ENCODE results near the gene SKOR1.

DNA sequence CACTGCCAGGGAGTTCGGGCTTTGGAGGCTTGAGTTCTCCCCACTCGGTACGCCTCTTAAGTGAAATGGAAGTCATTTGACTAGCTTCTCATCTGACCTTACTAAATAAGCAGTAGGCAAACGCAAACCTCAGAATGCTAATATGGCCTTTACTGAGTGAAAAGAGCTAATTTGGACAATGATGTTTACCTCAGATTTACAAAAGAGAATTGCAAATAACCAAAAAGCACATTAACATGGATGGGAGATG, 16.1 kb downstream of the SKOR1 start:
- TF ChIP-seq, protein P1, sequence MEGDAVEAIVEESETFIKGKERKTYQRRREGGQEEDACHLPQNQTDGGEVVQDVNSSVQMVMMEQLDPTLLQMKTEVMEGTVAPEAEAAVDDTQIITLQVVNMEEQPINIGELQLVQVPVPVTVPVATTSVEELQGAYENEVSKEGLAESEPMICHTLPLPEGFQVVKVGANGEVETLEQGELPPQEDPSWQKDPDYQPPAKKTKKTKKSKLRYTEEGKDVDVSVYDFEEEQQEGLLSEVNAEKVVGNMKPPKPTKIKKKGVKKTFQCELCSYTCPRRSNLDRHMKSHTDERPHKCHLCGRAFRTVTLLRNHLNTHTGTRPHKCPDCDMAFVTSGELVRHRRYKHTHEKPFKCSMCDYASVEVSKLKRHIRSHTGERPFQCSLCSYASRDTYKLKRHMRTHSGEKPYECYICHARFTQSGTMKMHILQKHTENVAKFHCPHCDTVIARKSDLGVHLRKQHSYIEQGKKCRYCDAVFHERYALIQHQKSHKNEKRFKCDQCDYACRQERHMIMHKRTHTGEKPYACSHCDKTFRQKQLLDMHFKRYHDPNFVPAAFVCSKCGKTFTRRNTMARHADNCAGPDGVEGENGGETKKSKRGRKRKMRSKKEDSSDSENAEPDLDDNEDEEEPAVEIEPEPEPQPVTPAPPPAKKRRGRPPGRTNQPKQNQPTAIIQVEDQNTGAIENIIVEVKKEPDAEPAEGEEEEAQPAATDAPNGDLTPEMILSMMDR (IDR thresholded peaks at IDR 0.05), result no peak
- no peak for TF ChIP-seq POLR2A (IDR thresholded peaks at IDR 0.05)

All from thyroid gland (tissue), 4 donors.